GM18873 (cell line): Measurements from ENCODE around the gene PSMB8.
A peak's percentile ranks its signal among the peaks of the same experiment; 100 is the strongest.
"Not testable (repeated sequence)": the region's sequence is repeated elsewhere in the genome, so short reads cannot be mapped to it uniquely, and the experiment has no call there.

ENCODE experiments used
- ATAC-seq: cut with Tn5 transposase; IDR thresholded peaks from one replicate; pipeline ENCODE4 v1.9.1; 2021; ENCODE audit warnings: mild to moderate bottlenecking, moderate library complexity, moderate number of reproducible peaks; ENCODE audit not compliant: unreplicated experiment, low FRiP score

The PSMB8 gene

DNA sequence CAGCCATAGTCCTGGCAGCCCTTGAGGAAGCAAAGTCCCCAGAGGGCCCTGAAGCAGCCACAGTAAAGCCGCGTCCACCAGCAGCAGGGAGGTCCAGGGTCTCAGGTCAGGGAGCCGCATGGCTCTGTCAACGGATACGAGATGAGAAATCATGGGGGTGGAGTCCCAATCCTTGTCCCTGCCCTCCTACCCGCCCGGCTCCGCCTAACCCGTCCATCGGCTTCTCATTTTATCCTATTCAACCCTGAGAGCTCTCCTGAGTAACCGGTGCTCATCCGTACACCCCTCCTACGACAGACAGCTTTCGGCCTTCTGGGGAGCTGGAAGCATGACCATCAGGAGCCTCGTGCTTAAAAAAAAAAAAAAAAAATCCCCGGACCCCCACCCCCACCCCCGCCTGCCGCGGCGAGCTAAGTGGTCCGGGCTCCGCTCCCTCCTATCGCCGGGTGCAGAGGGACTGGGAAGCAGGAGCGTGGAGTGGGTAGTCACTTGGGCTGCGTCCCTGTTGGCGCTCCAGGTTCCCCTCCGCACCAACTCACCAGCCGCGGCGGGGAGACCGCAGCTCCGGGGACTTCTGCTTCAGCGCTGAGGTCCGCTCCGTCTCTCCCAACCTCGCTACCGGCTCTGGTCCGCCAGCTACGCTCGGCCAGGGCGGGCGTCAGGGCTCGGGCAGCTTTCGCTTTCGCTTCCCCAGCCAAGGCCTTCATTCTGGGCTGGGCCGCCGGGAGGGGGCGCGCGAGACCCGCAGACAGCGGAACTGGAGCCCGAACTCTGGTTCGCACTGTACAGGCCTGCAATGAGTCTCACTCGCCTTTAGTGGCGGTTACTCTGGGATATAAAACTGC, 5.5 kb downstream of the PSMB8 start, which contains the start of gene TAP2:
TAP2 (minus strand) TSS at position 626 of the 845 bp plus-strand sequence; CDS start at position 120, 506 bp downstream.
- peak; percentile 82 for ATAC-seq

DNA sequence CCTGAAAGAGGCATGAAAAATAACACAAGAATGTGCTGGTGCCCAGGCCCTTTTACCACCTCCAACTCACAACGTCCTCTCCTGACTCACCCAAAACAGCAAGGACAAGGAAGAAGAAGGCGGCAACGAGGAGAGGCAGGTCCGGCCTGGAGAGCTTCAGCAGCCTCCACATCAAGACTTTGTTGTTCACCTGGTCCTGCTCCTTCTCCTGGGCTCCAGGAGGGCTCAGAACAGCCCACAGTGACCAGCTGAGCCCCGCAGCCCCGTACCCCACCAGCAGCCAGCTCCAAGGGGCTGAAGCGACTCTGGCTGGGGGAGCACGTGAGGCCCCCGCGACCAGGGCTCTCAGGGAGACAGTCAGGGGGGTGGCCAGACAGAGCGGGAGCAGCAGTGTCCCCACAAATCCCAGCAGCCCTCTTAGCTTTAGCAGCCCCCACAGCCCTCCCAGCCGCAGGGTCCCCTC, 6.2 kb downstream of the PSMB8 start:
- no peak for ATAC-seq

DNA sequence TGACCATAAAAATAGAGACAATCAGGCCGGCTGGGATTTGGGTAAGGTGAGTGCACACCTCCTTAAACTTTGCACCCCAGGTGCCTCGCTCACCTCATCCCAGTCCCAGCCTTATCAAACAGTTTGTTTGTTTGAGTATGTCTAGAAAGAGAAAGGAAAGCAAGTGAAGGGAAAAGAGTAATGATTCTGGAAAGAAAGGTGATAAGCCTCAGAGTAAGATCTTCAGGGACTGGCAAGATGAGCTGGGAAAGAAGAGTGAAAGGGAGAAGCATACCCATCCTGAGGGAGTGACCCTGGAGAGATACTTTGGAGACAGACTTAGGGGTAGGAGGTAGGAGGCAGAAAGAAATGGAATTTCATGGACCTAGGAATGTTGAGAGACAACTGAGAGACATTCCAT, 7.0 kb downstream of the PSMB8 start:
- no peak for ATAC-seq

DNA sequence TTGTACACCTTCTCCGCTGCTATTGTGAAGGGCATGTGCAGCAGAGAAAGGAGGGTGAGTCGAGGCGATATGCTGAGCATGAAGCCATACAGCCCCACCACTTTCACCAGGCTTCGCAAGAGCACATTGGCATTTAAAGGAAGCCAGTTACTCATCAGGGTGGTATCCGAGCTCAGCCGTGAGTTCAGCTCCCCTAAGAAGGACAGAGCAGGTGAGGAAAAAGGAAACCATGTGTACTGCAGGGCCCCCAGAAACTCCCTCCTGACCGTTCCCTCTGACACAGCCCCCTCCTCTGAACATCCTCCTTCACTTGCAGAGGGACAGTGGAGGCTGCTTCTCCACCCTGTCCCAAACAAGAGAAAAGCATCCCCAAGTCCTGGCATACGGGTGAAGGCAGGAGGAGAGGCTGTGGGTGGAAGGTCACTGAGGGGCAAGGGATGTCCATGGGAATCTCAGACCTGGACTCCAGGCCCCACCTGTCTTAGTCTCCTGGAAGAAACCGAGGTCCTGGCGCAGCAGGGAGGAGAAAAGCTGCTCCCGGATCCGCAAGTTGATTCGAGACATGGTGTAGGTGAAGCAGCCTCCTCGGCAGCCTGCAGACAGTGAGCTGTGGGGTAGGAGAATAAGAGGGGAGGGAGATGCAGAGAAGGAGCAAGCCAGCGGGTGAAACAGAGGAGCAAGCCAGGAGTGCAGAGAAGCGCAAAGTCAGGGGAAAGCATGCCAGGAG, 8.5 kb downstream of the PSMB8 start:
- ATAC-seq, result no peak

DNA sequence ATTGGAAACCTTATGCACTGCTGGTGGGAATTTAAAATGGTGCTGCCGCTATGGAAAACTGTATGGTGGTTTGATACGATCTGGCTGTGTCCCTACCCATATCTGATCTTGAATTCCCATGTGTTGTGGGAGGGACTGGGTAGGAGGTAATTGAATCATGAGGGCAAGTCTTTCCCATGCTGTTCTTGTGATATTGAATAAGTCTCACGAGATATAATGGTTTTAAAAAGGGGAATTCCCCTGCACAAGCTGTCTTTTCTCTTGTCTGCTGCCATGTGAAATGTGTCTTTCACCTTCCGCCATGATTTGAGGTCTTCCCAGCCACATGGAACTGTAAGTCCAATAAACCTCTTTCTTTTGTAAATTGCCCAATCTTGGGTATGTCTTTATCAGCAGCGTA, 10.2 kb downstream of the PSMB8 start:
- ATAC-seq, result no peak

DNA sequence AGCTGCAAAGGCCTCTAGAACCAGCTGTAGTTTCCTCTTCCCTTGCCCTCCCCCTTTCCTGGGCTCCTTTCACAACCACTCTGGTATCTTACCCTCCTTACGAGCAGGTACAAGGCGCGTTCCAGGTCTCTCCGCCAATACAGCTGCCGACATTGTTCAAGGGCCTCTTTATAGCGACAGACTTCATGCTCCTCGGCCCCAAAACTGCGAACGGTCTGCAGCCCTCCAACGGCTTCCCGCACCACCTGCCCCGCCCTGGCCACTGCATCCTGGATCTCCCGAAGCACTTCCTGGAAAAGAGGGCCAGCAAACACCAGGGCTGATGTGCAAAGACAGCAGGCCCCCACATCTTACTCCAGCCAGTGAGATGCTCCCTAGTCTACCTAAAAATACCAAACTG, 11.3 kb downstream of the PSMB8 start:
- ATAC-seq, result no peak

GRCh38 chr6:32830936-32831335, 12.9 kb downstream of the PSMB8 start:
- ATAC-seq, result no peak

- ATAC-seq, result no peak
Observed at GRCh38 chr6:32830017-32830416, 13.8 kb downstream of the PSMB8 start.

GRCh38 chr6:32829495-32829894, 14.4 kb downstream of the PSMB8 start:
- ATAC-seq, result no peak

GRCh38 chr6:32827025-32827424, 16.8 kb downstream of the PSMB8 start:
- no peak for ATAC-seq

- ATAC-seq, result no peak
Observed at GRCh38 chr6:32825966-32826365, 17.9 kb downstream of the PSMB8 start.

DNA sequence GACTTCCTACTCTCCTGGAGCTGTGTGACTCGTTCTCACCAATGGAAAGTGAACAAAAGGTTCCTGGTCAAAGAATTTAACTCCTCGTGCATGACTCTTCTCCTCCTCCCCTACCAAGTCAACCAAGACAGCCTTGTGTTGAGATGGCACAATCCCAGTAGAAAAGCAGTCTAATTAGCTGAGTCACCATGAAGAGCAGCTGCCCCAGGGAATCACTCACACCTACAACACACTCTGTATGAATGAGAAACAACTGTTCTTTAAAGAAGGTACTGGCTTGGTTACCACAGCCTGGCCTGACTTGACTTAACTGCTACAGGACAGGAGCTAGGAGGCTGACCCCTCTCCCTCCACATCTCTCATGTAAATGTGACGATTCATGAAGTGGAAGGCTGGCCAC, 24.1 kb downstream of the PSMB8 start:
- no peak for ATAC-seq

GRCh38 chr6:32818867-32819266, 25.0 kb downstream of the PSMB8 start:
- no peak for ATAC-seq

GRCh38 chr6:32816746-32817204, 27.1 kb downstream of the PSMB8 start, which contains the start of gene HLA-DOB:
Gene HLA-DOB (minus strand): TSS chr6:32817002. CDS start chr6:32816951, 51 bp downstream.
- no peak for ATAC-seq

GRCh38 chr6:32815996-32816395, 27.9 kb downstream of the PSMB8 start:
- no peak for ATAC-seq

DNA sequence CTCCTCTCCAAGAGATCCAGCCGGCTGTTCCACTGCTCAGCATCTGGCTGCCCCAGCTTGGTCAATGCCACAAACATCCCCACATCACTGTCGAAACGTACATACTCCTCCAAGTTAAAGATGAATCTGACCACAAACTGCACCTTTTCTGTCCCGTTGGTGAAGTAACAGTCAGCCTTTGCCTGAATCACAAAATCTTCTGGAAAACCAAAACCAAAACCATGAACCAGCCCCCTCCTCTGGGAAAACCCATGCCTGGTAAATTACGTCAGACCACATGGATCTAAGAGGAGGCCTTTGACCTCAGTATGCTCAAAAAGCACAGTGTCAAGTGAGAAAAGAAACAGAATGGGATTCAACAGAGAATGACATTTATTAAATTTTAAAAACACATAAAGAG, 28.7 kb downstream of the PSMB8 start:
- no peak for ATAC-seq

GRCh38 chr6:32814145-32814544, 29.7 kb downstream of the PSMB8 start:
- no peak for ATAC-seq

DNA sequence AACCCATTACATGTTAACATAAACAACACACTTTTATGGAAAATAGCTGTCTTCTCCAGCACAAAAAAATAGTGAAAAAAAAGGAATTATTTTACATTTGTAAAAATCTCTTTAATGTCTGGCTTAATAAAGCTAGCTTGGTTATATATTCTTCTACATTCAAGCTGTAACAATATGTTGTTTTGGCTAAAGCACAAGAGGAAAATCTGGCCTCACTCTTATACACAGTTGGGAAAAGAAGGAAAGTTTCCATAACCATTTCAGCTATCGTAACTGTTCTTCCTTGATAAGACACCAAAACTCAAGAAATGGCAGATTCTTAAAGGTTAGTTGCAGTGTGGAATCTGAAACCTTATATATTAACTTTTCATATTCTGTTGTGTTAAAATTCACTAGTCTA, 34.7 kb downstream of the PSMB8 start:
- no peak for ATAC-seq

DNA sequence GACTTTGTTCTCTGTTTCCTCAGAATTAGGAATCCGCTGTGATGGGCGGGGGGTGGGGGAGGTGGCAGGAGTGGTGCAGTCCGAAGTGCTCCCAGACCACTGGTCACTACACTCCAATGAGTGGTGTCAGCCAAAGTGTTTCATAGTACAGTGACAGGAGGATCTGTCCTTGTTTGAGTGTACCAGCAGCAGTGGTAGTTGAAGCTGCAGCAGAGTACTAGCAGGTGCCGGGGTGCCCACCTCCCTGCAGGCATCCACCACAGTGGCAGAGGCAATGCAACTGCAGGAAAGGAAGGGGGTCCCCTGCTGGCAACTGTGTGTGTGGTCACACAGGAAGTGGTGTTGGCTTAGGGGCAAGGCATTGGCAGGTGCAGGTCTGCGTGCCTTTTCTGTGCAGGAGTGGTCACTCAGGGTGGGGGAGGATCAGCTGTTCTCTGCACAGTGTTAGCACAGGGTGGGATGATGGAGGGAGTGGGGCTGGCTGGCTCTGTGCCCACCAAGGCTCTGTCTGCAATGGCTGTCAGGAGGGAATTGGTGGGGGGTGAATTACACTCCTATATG, 36.7 kb downstream of the PSMB8 start:
- ATAC-seq, result no peak

GRCh38 chr6:32805404-32805803, 38.4 kb downstream of the PSMB8 start:
- not testable (repeated sequence) for ATAC-seq

GRCh38 chr6:32803416-32803815, 40.4 kb downstream of the PSMB8 start:
- ATAC-seq, result no peak
